Erythroblast (primary cell): Measurements from ENCODE around the gene ETV3L.

ENCODE experiments used
- GATA1 ChIP-seq: IDR thresholded peaks from 2 replicates; pipeline ENCODE4 v1.6.1; 2011; ENCODE audit warnings: low read depth, mild to moderate bottlenecking, control low read depth, low read length, moderate library complexity
- POLR2A ChIP-seq: IDR thresholded peaks from 2 replicates; pipeline ENCODE4 v1.6.1; 2011; ENCODE audit warnings: mild to moderate bottlenecking, low read length

DNA sequence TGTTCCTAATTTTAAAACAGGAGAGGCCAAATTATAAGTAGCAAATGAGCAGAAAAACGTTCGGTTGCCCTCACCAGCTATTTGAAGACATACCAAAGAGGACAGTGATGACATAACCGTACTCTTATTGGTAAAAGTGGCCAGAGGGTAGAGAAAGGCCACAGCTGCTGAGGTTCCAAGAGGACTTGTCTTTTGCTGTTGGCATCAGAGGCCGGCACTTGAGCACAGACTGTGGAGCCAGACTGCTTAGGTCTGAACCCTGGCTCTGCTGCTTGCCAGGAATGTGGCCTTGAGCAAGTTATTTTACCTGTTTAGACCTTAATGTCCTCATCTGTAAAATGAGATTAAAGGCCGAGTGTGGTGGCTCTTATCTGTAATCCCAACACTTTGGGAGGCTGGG is 14.9 kb downstream of the ETV3L start:
- TF ChIP-seq POLR2A = no peak
- no peak for TF ChIP-seq GATA1
